H9 (cell line): ENCODE measurements around the gene DCAF4. TPM values are rescaled to one million over a fixed set of nuclear protein-coding genes. Genes with fewer than 3 reads are reported as not detected.

ENCODE experiments used
- DNase-seq: peaks from one replicate; pipeline ENCODE4 v3.0.0-alpha.2; 2017
- H2AFZ ChIP-seq: one replicate; pipeline ENCODE4 v1.6.1; 2013; ENCODE audit warnings: mild to moderate bottlenecking, low read length, control low read depth, moderate library complexity
- H2AK5ac ChIP-seq: 2 replicates; pipeline ENCODE4 v1.6.1; 2013; ENCODE audit warnings: low read length, control low read depth, mixed read lengths; ENCODE audit not compliant: insufficient read length
- H2BK120ac ChIP-seq: one replicate; pipeline ENCODE4 v1.6.1; 2013; ENCODE audit warnings: low read depth, mild to moderate bottlenecking, low read length, control low read depth, inconsistent platforms; ENCODE audit not compliant: poor library complexity, severe bottlenecking
- H2BK12ac ChIP-seq: 2 replicates; pipeline ENCODE4 v1.6.1; 2013; ENCODE audit warnings: low read length, control low read depth, mixed read lengths, low read depth; ENCODE audit not compliant: insufficient read length
- H2BK15ac ChIP-seq: 2 replicates; pipeline ENCODE4 v1.6.1; 2013; ENCODE audit warnings: low read depth, low read length, control low read depth
- H2BK20ac ChIP-seq: one replicate; pipeline ENCODE4 v1.6.1; 2013; ENCODE audit warnings: low read depth, mild to moderate bottlenecking, low read length, control low read depth, inconsistent platforms; ENCODE audit not compliant: poor library complexity, severe bottlenecking
- H2BK5ac ChIP-seq: 2 replicates; pipeline ENCODE4 v1.6.1; 2013; ENCODE audit warnings: low read length, control low read depth, mixed read lengths; ENCODE audit not compliant: insufficient read length
- H3K14ac ChIP-seq: 2 replicates; pipeline ENCODE4 v1.6.1; 2013; ENCODE audit warnings: low read length, control low read depth; ENCODE audit not compliant: insufficient read depth
- H3K18ac ChIP-seq: 2 replicates; pipeline ENCODE4 v1.6.1; 2013; ENCODE audit warnings: low read depth, mild to moderate bottlenecking, mixed read lengths, low read length, control low read depth; ENCODE audit not compliant: insufficient read length
- H3K23ac ChIP-seq: 2 replicates; pipeline ENCODE4 v1.6.1; 2013; ENCODE audit warnings: low read length, control low read depth, mixed read lengths, low read depth; ENCODE audit not compliant: insufficient read length
- H3K23me2 ChIP-seq: 2 replicates; pipeline ENCODE4 v1.6.1; 2013; ENCODE audit warnings: low read depth, mild to moderate bottlenecking, mixed read lengths, low read length, control low read depth; ENCODE audit not compliant: insufficient read length, poor library complexity, severe bottlenecking
- H3K27ac ChIP-seq: 2 replicates; pipeline ENCODE4 v1.5.1; 2013; ENCODE audit warnings: low read length, control low read depth, mixed read lengths, low read depth; ENCODE audit not compliant: insufficient read length
- H3K27me3 ChIP-seq: 2 replicates; pipeline ENCODE4 v1.6.1; 2013; ENCODE audit warnings: low read length, control low read depth, inconsistent platforms; ENCODE audit not compliant: insufficient read depth
- H3K4ac ChIP-seq: 2 replicates; pipeline ENCODE4 v1.6.1; 2013; ENCODE audit warnings: low read depth, mild to moderate bottlenecking, control low read depth, inconsistent platforms, low read length, moderate library complexity
- H3K4me1 ChIP-seq: 2 replicates; pipeline ENCODE4 v1.6.1; 2013; ENCODE audit warnings: low read length, control low read depth, inconsistent platforms; ENCODE audit not compliant: insufficient read depth
- H3K4me2 ChIP-seq: 2 replicates; pipeline ENCODE4 v1.6.1; 2013; ENCODE audit warnings: low read length, control low read depth, mixed read lengths; ENCODE audit not compliant: insufficient read length, insufficient read depth
- H3K56ac ChIP-seq: 2 replicates; pipeline ENCODE4 v1.6.1; 2013; ENCODE audit warnings: low read depth, mild to moderate bottlenecking, mixed read lengths, low read length, control low read depth; ENCODE audit not compliant: insufficient read length
- H3K79me1 ChIP-seq: 2 replicates; pipeline ENCODE4 v1.6.1; 2013; ENCODE audit warnings: low read depth, mild to moderate bottlenecking, moderate library complexity, low read length, control low read depth, inconsistent platforms; ENCODE audit not compliant: insufficient read depth, poor library complexity, severe bottlenecking
- H3K79me2 ChIP-seq: 2 replicates; pipeline ENCODE4 v1.6.1; 2013; ENCODE audit warnings: low read length, control low read depth, inconsistent platforms; ENCODE audit not compliant: insufficient read depth
- H3K9ac ChIP-seq: 2 replicates; pipeline ENCODE4 v1.6.1; 2013; ENCODE audit warnings: low read length, control low read depth, mixed read lengths; ENCODE audit not compliant: insufficient read length; ENCODE audit errors: extremely low read depth
- H3K9me3 ChIP-seq: one replicate; pipeline ENCODE4 v1.6.1; 2013; ENCODE audit warnings: low read depth, low read length, inconsistent platforms; ENCODE audit not compliant: control insufficient read depth
- H3T11ph ChIP-seq: one replicate; pipeline ENCODE4 v1.6.1; 2013; ENCODE audit warnings: mild to moderate bottlenecking, low read length, control low read depth, inconsistent platforms
- H4K20me1 ChIP-seq: one replicate; pipeline ENCODE4 v1.6.1; 2013; ENCODE audit not compliant: control insufficient read depth, insufficient read length, insufficient read depth
- H4K5ac ChIP-seq: 2 replicates; pipeline ENCODE4 v1.6.1; 2013; ENCODE audit warnings: low read depth, mild to moderate bottlenecking, mixed read lengths, low read length, control low read depth; ENCODE audit not compliant: insufficient read length
- H4K8ac ChIP-seq: replicated peaks from 2 replicates; pipeline ENCODE4 v1.6.1; 2013; ENCODE audit warnings: low read length, control low read depth, mixed read lengths, low read depth; ENCODE audit not compliant: insufficient read length
- H4K91ac ChIP-seq: 2 replicates; pipeline ENCODE4 v1.6.1; 2013; ENCODE audit warnings: low read depth, mild to moderate bottlenecking, moderate library complexity, mixed read lengths, low read length, control low read depth; ENCODE audit not compliant: insufficient read length
- H3K27ac Mint-ChIP-seq, 3 experiments: 2 replicates in 2 of 3; 3 replicates in 1 of 3; pipeline ENCODE4 v1.8.0; 2020 to 2021; ENCODE audit warnings: mixed read lengths in 3 of 3, mild to moderate bottlenecking in 1 of 3, moderate library complexity in 1 of 3
- H3K27me3 Mint-ChIP-seq: 2 replicates; pipeline ENCODE4 v1.8.0; 2021; ENCODE audit warnings: low read depth, mild to moderate bottlenecking, moderate library complexity, mixed read lengths
- H3K36me3 Mint-ChIP-seq, 3 experiments: 2 replicates in 2 of 3; 3 replicates in 1 of 3; pipeline ENCODE4 v1.8.0; 2020 to 2021; ENCODE audit warnings: low read depth in 3 of 3, mixed read lengths in 3 of 3; ENCODE audit not compliant: insufficient read depth in 1 of 3
- H3K4me1 Mint-ChIP-seq, 2 experiments: 2 replicates each; pipeline ENCODE4 v1.8.0; 2020; ENCODE audit warnings: mixed read lengths in 2 of 2
- H3K4me3 Mint-ChIP-seq, 2 experiments: 2 replicates in 1 of 2; 3 replicates in 1 of 2; pipeline ENCODE4 v1.8.0; 2020 to 2021; ENCODE audit warnings: mild to moderate bottlenecking in 2 of 2, mixed read lengths in 2 of 2, moderate library complexity in 1 of 2
- H3K9me3 Mint-ChIP-seq, 2 experiments: 2 replicates in 1 of 2; 3 replicates in 1 of 2; pipeline ENCODE4 v1.8.0; 2020; ENCODE audit warnings: mild to moderate bottlenecking in 2 of 2, mixed read lengths in 2 of 2, moderate library complexity in 1 of 2
- whole genome bisulfite sequencing: extraction: QIAGEN DNeasy Blood & Tissue Kit; methylation state at CpG from one replicate; pipeline ENCODE4 v1.1.7; 2013; ENCODE audit warnings: missing lambda C conversion rate, low lambda C conversion rate, mixed read lengths; ENCODE audit not compliant: insufficient read length; ENCODE audit errors: extremely low coverage; 5-methylcytosine and 5-hydroxymethylcytosine counted together
- total RNA-seq: library from RNA; stranded (reverse); gene quantifications from 2 replicates; pipeline ENCODE4 v1.2.1, GENCODE V29; 2021
- TF ChIP-seq, protein P1 (sequence below): fragments of 200-600 bp; sonication (generic); conservative IDR thresholded peaks from 3 replicates; pipeline ENCODE4 v1.8.0; 2021; ENCODE audit warnings: antibody characterized with exemption, mild to moderate bottlenecking

The DCAF4 gene
- total RNA-seq, 1 experiment from 2014 or later: 32.0 TPM

DNA sequence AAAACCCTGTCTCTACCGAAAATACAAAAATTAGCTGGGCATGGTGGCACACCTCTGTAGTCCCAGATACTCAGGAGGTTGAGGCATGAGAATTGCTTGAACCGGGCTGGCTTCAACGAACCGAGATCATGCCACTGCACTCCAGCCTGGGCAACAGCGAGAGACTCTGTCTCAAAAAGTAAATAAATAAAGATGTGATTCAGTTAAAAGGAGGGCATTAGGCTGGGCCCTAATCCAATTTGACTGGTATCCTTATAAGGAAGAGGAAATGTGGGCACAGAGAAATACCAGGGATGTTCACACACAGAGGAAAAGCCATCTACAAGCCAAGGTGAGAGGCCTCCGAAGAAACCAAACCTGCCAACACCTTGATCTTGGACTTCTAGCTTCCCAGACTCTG, 10.1 kb upstream of the DCAF4 start:
- H3K4me1 Mint-ChIP-seq: no peaks in the 10 kb centered on the region
- Histone ChIP-seq H3K14ac (no peak overlapping the region), H3T11ph (no peak overlapping the region), H2BK120ac (no peak overlapping the region), H3K23ac (no peak overlapping the region), H3K27me3 (no peaks in the 10 kb centered on the region), H2BK5ac (no peak overlapping the region), H3K27ac (no peak overlapping the region), H3K56ac (no peak overlapping the region), H4K5ac (no peak overlapping the region), H2BK15ac (no peak overlapping the region), H3K4ac (no peak overlapping the region), H3K23me2 (no peaks in the 10 kb centered on the region), H3K4me1 (no peaks in the 10 kb centered on the region), H3K79me2 (no peaks in the 10 kb centered on the region), H3K4me2 (no peak overlapping the region), H2BK20ac (no peak overlapping the region), H4K91ac (no peak overlapping the region), H3K79me1 (no peaks in the 10 kb centered on the region), H4K8ac (no peak overlapping the region), H2BK12ac (no peak overlapping the region), H3K9me3 (no peaks in the 10 kb centered on the region), H3K18ac (no peak overlapping the region), H2AFZ (no peak overlapping the region), H4K20me1 (no peaks in the 10 kb centered on the region), H2AK5ac (no peak overlapping the region), H3K9ac (no peak overlapping the region)
- no CpG with 5 or more reads among the region's 6 CpGs for WGBS
- TF ChIP-seq, protein P1, sequence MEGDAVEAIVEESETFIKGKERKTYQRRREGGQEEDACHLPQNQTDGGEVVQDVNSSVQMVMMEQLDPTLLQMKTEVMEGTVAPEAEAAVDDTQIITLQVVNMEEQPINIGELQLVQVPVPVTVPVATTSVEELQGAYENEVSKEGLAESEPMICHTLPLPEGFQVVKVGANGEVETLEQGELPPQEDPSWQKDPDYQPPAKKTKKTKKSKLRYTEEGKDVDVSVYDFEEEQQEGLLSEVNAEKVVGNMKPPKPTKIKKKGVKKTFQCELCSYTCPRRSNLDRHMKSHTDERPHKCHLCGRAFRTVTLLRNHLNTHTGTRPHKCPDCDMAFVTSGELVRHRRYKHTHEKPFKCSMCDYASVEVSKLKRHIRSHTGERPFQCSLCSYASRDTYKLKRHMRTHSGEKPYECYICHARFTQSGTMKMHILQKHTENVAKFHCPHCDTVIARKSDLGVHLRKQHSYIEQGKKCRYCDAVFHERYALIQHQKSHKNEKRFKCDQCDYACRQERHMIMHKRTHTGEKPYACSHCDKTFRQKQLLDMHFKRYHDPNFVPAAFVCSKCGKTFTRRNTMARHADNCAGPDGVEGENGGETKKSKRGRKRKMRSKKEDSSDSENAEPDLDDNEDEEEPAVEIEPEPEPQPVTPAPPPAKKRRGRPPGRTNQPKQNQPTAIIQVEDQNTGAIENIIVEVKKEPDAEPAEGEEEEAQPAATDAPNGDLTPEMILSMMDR: no peak
- H3K9me3 Mint-ChIP-seq: no peaks in the 10 kb centered on the region
- H3K27ac Mint-ChIP-seq: no peak overlapping the region; a peak in 1 of 7 replicates
- H3K36me3 Mint-ChIP-seq: no peaks in the 10 kb centered on the region
- no peak for DNase-seq
- H3K4me3 Mint-ChIP-seq: no peak overlapping the region
- peaks cover 14% of the 10 kb centered on the region for H3K27me3 Mint-ChIP-seq
